ENCODE data around the gene PRKG1. TPM values are rescaled to one million over a fixed set of nuclear protein-coding genes. Genes with fewer than 3 reads are reported as not detected.

Gene PRKG1
- total and polyA plus RNA-seq, 4 donors: 0.46 to 5.1 (median 1.5) TPM

DNA sequence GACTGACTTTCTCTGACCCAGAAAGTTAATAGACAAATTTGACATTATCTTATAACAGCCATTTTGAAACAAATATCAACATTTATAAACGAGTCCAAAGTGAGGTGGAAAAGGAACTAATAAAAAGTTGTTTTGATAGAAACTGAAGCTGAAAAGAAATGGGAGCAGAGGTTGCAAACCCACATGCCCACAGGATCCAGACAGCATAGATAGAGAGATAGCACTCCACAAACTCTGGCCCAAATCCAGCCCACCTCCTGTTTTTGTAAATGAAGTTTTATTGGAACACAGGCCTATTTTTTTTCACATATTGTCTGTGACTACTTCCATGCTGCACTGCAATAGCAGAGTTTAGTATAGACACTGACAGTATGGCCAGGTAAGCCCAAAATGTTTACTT, 171.9 kb downstream of the PRKG1 start:
- Histone ChIP-seq H3K9ac (ENCODE audit: low read depth in 1 of 2, low read length in 2 of 2) (no peak overlapping the region), H3K9me3 (ENCODE audit: control insufficient read depth in 4 of 4, low read length in 3 of 4) (no peaks in the 10 kb centered on the region), H3K4me1 (ENCODE audit: control insufficient read depth in 4 of 4, insufficient read depth in 4 of 4, low read length in 3 of 4) (no peaks in the 10 kb centered on the region), H3K27ac (ENCODE audit: low read depth in 1 of 2, low read length in 2 of 2) (no peak overlapping the region), H3K27me3 (ENCODE audit: control insufficient read depth in 4 of 4, insufficient read depth in 4 of 4, low read length in 3 of 4) (peaks cover 0 to 3% (median 0%) of the 10 kb centered on the region in 4 donors), H3K4me3 (ENCODE audit: low read depth in 1 of 3, low read length in 3 of 3) (no peak overlapping the region), H3K36me3 (ENCODE audit: control insufficient read depth in 4 of 4, insufficient read depth in 3 of 4, low read depth in 1 of 4, low read length in 3 of 4) (no peaks in the 10 kb centered on the region)
- 22% methylated on average over 1 of the region's 1 CpG for WGBS
- TF ChIP-seq FOXA2 (IDR thresholded peaks at IDR 0.05): no peak
- no peak for TF ChIP-seq FOXA1 (IDR thresholded peaks at IDR 0.05)
- no peak for TF ChIP-seq YY1 (IDR thresholded peaks at IDR 0.05)
- TF ChIP-seq TAF1 (conservative IDR thresholded peaks at IDR 0.05): no peak
- no peak for TF ChIP-seq HNF4A (conservative IDR thresholded peaks at IDR 0.05)
- no peak for TF ChIP-seq SP1 (IDR thresholded peaks at IDR 0.05)
- TF ChIP-seq, protein P1, sequence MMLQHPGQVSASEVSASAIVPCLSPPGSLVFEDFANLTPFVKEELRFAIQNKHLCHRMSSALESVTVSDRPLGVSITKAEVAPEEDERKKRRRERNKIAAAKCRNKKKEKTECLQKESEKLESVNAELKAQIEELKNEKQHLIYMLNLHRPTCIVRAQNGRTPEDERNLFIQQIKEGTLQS (IDR thresholded peaks at IDR 0.05): no peak
- no peak for TF ChIP-seq RXRA (IDR thresholded peaks at IDR 0.05)
- no peak for TF ChIP-seq MAX (IDR thresholded peaks at IDR 0.05)
- TF ChIP-seq JUND (IDR thresholded peaks at IDR 0.05): no peak
- no peak for TF ChIP-seq HNF4G (IDR thresholded peaks at IDR 0.05)
- TF ChIP-seq GABPA (IDR thresholded peaks at IDR 0.05 in 1 of 2, conservative IDR thresholded peaks at IDR 0.05 in 1 of 2): no peak
- TF ChIP-seq CTCF (IDR thresholded peaks at IDR 0.05; ENCODE audit: low read depth, low read length, missing input control): no peak
- TF ChIP-seq EGR1 (IDR thresholded peaks at IDR 0.05; ENCODE audit: low read depth in 2 of 2): no peak
- TF ChIP-seq REST (IDR thresholded peaks at IDR 0.05): no peak
- no peak for TF ChIP-seq ZBTB33 (IDR thresholded peaks at IDR 0.05)
- no peak for TF ChIP-seq NR2F2 (IDR thresholded peaks at IDR 0.05)
- no peak for TF ChIP-seq RAD21 (IDR thresholded peaks at IDR 0.05)
- DNase-seq (ENCODE audit: low spot score): no peak
